ENCODE measurements around the gene SCGN. TPM values are rescaled to one million over a fixed set of nuclear protein-coding genes. Genes with fewer than 3 reads are reported as not detected.

Gene SCGN
- total and polyA plus RNA-seq, 2 of the 13 experiments (the other 11 are each of a cell fraction or from before 2014, with no cell fraction given), result 2.9 to 29.0 TPM

- 0 out of 2 replicates have a peak, but pooled peaks have one; percentile 52 for TF ChIP-seq HNF1A (IDR thresholded peaks at IDR 0.05; ENCODE audit: low read depth)
- TF ChIP-seq HNF1A (CRISPR knock-in tag; IDR thresholded peaks at IDR 0.05; ENCODE audit: borderline replicate concordance), result peak; percentile 23; the same call in 1 of the 2 replicates
- TF ChIP-seq ZNF292 (CRISPR knock-in tag; IDR thresholded peaks at IDR 0.05; ENCODE audit: borderline replicate concordance, low read depth), result no peak; the same call in 1 of the 2 replicates
- TF ChIP-seq NFE2L1 (CRISPR knock-in tag; IDR thresholded peaks at IDR 0.05; ENCODE audit: borderline replicate concordance), result no peak
- TF ChIP-seq DPF2 (CRISPR knock-in tag; IDR thresholded peaks at IDR 0.05; ENCODE audit: borderline replicate concordance, low read depth), result peak; percentile 14; the same call in 1 of the 2 replicates
- TF ChIP-seq ZNF280D (CRISPR knock-in tag; IDR thresholded peaks at IDR 0.05), result no peak
- TF ChIP-seq NONO (IDR thresholded peaks at IDR 0.05), result no peak
- no peak for TF ChIP-seq NONO (CRISPR knock-in tag; conservative IDR thresholded peaks at IDR 0.05)
- TF ChIP-seq AGO1 (IDR thresholded peaks at IDR 0.05; ENCODE audit: low read depth, low read length, poor library complexity, severe bottlenecking), result no peak
- no peak for TF ChIP-seq KLF9 (CRISPR knock-in tag; IDR thresholded peaks at IDR 0.05; ENCODE audit: low read depth)
- TF ChIP-seq, protein P1, sequence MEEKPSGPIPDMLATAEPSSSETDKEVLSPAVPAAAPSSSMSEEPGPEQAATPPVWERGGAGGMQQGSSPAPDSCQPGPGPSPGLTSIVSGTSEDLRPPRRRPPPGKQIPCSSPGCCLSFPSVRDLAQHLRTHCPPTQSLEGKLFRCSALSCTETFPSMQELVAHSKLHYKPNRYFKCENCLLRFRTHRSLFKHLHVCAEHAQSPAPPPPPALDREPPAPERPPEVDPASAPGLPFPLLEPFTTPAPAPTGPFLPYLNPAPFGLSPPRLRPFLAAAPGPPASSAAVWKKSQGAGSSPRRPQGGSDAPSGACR (CRISPR knock-in tag; IDR thresholded peaks at IDR 0.05), result no peak
- no peak for TF ChIP-seq SMAD9 (CRISPR knock-in tag; IDR thresholded peaks at IDR 0.05)
- TF ChIP-seq MIXL1 (CRISPR knock-in tag; IDR thresholded peaks at IDR 0.05), result no peak
- 0 out of 2 replicates have a peak, but pooled peaks have one; percentile 16 for TF ChIP-seq THAP11 (CRISPR knock-in tag; IDR thresholded peaks at IDR 0.05)
- no peak for TF ChIP-seq ISX (CRISPR knock-in tag; conservative IDR thresholded peaks at IDR 0.05)
- TF ChIP-seq HCFC1 (IDR thresholded peaks at IDR 0.05; ENCODE audit: low read depth, low read length), result no peak
- TF ChIP-seq ZBTB21 (CRISPR knock-in tag; IDR thresholded peaks at IDR 0.05), result no peak
- peak; percentile 77 for TF ChIP-seq HDAC2 (CRISPR knock-in tag; IDR thresholded peaks at IDR 0.05)
- peak; percentile 69 for TF ChIP-seq MED1 (CRISPR knock-in tag; IDR thresholded peaks at IDR 0.05)
- peak; percentile 55 for TF ChIP-seq RARA (CRISPR knock-in tag; IDR thresholded peaks at IDR 0.05)
- peak; percentile 56; the same call in 1 of the 2 replicates for TF ChIP-seq GATAD2A (CRISPR knock-in tag; IDR thresholded peaks at IDR 0.05)
- no peak for TF ChIP-seq ZBTB42 (CRISPR knock-in tag; IDR thresholded peaks at IDR 0.05)
- TF ChIP-seq ZNF616 (CRISPR knock-in tag; IDR thresholded peaks at IDR 0.05; ENCODE audit: low read depth), result no peak
- TF ChIP-seq ZNF33A (CRISPR knock-in tag; IDR thresholded peaks at IDR 0.05; ENCODE audit: borderline replicate concordance), result no peak
- no peak for TF ChIP-seq ZNF782 (CRISPR knock-in tag; IDR thresholded peaks at IDR 0.05; ENCODE audit: borderline replicate concordance)
- TF ChIP-seq ATRX (CRISPR knock-in tag; IDR thresholded peaks at IDR 0.05; ENCODE audit: borderline replicate concordance), result no peak
Measured at GRCh38 chr6:25640446-25640845, 11.6 kb upstream of the SCGN start (continued).
